ENCODE results near the gene SPATA32.

SPATA32 gene

DNA sequence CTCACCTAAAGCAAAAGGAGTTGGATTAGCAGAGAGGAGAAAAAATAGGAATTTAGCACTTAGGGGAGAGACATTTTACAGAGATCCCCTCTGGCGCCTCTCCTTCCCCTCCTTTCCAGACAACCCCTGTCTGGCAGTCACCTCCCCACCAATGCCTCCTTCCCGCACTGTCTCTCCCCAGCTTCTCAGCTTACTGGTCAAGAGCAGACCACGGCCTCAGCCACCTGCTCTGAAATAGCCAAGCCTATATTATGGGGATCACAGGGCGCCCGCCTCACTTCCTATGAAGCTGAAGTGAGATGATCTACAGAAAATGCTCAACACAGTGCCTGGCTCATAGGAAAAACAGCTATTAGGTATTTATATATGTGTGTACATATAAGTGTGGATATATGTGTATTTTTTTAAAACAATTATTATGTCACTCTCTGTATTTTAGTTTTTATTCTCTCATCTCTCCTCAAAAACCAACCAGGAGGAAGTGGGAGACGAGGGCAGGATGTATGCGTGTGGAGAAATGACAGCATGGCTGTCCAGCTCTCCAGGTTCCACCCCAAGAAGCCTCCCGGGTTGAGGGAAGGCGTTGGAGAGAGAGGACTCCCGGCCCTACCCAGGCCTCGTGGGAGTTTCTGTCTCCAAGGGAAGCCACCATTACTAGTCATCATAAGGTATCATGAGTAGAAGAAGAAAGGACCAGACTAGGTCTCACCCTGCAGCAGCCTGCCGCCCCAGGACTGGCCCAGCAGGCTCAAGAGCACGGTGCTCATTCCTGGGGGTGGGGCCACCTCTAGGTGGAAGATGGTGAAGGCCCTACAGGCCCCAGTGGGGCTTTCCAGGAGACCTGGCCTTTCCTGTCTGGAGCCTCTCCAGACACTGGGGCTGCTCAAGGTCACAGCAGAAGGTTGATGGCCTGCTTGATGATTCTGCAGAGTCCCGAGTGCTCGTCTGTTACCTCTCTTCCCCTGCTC, 27.7 kb upstream of the SPATA32 start:
- peak overlapping the region; percentile 87 for H3K27ac ChIP-seq
- DNase-seq (ENCODE audit: low spot score), result no peak
- POLR2A ChIA-PET (ENCODE audit: low non-redundant PET), result interaction anchor here (0.6 kb wide), 1 partner anchor 69 kb away, joined by 4 read pairs; no protein-coding TSS in a partner anchor
- CTCF ChIA-PET, result interaction anchor here (1.0 kb wide), 1 partner anchor 12 kb away, joined by 3 read pairs; no protein-coding TSS in a partner anchor
- TF ChIP-seq, protein P1, sequence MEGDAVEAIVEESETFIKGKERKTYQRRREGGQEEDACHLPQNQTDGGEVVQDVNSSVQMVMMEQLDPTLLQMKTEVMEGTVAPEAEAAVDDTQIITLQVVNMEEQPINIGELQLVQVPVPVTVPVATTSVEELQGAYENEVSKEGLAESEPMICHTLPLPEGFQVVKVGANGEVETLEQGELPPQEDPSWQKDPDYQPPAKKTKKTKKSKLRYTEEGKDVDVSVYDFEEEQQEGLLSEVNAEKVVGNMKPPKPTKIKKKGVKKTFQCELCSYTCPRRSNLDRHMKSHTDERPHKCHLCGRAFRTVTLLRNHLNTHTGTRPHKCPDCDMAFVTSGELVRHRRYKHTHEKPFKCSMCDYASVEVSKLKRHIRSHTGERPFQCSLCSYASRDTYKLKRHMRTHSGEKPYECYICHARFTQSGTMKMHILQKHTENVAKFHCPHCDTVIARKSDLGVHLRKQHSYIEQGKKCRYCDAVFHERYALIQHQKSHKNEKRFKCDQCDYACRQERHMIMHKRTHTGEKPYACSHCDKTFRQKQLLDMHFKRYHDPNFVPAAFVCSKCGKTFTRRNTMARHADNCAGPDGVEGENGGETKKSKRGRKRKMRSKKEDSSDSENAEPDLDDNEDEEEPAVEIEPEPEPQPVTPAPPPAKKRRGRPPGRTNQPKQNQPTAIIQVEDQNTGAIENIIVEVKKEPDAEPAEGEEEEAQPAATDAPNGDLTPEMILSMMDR (conservative IDR thresholded peaks at IDR 0.05; ENCODE audit: low read depth), result no peak

DNA sequence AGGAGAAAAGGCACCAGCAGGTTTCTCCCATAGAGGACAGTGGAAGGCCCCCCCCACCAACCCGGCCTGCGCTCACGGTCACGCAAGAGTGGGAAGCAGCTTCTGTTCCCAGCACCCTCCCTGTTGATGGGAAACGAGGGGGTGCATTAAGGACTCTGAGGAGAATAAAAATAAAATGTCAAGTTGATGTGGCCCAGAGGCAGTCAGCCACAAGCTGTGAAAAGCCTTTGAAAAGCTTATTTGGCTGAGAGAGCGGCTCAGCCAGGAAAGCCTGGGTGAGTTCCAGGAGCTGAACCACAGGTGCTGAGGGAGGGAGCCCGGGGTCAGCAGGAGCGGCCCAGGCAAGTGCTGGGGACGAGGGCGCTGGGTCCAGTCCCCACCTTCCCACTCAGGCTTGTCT, 26.9 kb upstream of the SPATA32 start:
- POLR2A ChIA-PET (ENCODE audit: low non-redundant PET), result interaction anchor here (0.6 kb wide), 1 partner anchor 70 kb away, joined by 4 read pairs; no protein-coding TSS in a partner anchor
- DNase-seq (ENCODE audit: low spot score), result no peak
- TF ChIP-seq, protein P1 (conservative IDR thresholded peaks at IDR 0.05; ENCODE audit: low read depth), result no peak
- H3K27ac ChIP-seq, result peak overlapping the region; percentile 87
- CTCF ChIA-PET, result interaction anchor here (0.5 to 1.1 kb wide), 3 partner anchors 11 to 156 kb away, joined by 3 read pairs; no protein-coding TSS in a partner anchor

DNA sequence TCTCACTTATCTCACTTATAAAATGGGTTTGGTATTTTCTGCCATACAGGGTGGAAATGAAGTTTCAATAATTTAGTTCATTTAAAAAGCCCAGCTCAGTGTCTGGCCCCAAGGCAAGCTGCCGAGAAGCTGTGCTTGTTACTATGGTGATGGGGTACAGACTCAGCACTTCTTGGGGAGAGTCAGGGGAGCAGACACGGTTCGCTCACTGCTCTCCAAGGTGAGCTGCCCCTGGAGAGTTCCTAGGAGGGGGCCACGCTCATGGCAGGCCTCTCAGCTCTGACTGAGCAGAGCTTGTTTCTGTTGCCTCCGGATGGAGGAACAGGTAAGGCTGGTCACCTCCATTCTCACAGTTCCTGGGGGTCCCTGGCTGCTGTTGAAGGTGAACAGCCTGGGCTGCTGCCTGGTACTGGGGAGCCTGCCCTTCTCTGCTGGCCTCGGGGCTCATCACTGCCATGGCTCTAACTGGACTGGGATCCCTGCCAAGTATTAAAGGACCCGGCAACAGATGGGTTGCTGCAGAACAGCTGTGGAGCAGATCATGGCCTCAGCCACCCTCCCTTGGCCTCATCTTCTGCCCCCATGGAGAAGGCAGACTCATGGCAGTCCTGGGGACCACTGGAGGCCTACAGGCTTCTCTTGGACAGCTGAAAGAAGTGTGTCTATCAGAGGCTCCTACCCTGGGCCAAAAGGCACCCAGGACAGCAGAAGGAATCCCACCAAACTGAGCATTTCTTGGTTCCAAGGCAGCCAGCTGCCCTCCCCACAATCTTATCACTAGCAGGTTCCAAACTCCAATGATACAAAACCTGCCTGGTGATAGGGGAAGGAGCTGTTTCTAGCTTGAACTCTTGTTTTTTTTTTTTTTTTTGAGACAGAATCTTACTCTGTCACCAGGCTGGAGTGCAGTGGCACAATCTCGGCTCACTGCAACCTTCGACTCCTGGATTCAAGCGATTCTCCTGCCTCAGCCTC, 25.9 kb upstream of the SPATA32 start:
- POLR2A ChIA-PET (ENCODE audit: low non-redundant PET), result no interaction called here
- TF ChIP-seq, protein P1 (conservative IDR thresholded peaks at IDR 0.05; ENCODE audit: low read depth), result no peak

DNA sequence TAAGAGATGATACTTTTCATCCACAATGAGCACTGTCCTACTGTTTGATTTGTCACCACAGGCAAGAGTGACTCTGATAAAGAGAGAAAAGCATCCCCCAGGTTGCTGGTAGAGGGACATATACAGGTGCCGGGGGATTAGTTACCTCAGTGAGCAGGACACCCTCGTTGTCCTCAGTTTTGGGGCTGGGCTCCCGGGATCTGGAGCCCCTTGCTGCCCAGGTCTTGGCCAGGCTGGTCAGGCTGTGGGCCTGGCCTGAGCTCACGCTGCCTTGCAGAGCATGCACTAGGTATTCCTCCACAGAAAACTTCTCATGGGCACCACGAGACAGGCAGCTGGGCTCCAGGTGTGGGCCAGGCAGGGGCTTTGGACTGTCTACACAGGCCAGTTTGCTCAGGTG, 24.4 kb upstream of the SPATA32 start:
- H3K27ac ChIP-seq, result peak overlapping the region; percentile 87
- TF ChIP-seq, protein P1 (conservative IDR thresholded peaks at IDR 0.05; ENCODE audit: low read depth), result no peak
- ChIA-PET CTCF (interaction anchor here (0.5 to 0.9 kb wide), 2 partner anchors 10 to 99 kb away, joined by 4 read pairs; no protein-coding TSS in a partner anchor), POLR2A (ENCODE audit: low non-redundant PET) (no interaction called here)
- DNase-seq (ENCODE audit: low spot score), result no peak

More for the DNA sequence above, 25.9 kb upstream of the SPATA32 start:
- CTCF ChIA-PET, result interaction anchor here (0.5 to 1.4 kb wide), 3 partner anchors 10 to 135 kb away, joined by 3 to 6 read pairs (median 3); no protein-coding TSS in a partner anchor
- DNase-seq (ENCODE audit: low spot score), result no peak
- peak overlapping the region; percentile 87 for H3K27ac ChIP-seq

DNA sequence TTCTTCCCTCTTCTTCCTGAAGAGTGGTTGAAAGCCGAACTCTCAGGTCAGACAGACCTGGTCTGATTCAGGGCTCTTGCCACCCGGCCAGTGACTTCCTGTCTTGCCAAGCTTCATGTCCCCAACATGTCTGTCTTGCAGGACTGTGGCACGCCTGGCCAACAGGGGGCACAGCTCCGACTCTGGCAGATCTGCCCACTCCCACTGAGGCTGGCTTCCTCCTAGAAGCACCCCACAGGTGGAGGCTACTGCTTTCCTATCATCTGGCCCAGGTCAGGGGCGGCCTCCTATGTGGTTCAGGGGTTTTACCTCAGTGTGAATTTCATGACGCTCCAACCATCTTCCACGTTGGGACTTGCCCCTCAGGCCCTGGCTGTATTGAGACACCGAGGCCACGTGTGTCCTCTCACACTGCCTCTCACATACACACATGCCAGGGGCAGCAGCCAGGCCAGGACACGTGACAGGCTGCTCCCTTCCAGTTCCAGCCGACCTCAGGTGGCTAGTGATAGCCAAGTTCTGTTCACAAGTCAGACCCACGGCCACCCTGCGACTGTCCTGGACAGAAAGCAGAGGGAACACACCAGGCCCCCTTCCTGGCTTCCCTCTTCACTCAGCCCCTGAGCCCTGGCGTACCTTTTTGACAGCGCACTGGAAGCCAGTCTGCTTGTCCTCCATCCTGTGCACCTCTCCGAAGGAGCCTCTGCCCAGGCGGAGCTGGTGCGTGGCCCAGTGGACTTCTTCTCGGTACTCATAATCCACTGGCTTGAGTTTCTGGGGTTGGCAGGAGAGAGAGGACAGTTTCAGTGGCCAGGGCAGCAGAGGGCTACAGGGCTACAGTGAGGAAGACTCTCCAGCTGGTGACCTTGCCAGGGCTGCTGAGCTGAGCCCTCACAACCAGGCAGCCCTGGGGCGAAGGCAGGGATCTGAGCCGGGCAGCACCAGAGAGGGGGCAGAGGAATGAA, 22.6 kb upstream of the SPATA32 start:
- TF ChIP-seq, protein P1 (conservative IDR thresholded peaks at IDR 0.05; ENCODE audit: low read depth), result no peak
- DNase-seq (ENCODE audit: low spot score), result peak; percentile 66
- CTCF ChIA-PET, result interaction anchor here (0.6 to 1.3 kb wide), 7 partner anchors 14 to 745 kb away, joined by 3 to 5 read pairs (median 3); no protein-coding TSS in a partner anchor
- POLR2A ChIA-PET (ENCODE audit: low non-redundant PET), result no interaction called here
- H3K27ac ChIP-seq, result peak overlapping the region; percentile 87
